Measurements from ENCODE around the gene EMC7.
"Not testable (repeated sequence)": the region's sequence is repeated elsewhere in the genome, so short reads cannot be mapped to it uniquely, and the experiment has no call there.

The EMC7 gene

DNA sequence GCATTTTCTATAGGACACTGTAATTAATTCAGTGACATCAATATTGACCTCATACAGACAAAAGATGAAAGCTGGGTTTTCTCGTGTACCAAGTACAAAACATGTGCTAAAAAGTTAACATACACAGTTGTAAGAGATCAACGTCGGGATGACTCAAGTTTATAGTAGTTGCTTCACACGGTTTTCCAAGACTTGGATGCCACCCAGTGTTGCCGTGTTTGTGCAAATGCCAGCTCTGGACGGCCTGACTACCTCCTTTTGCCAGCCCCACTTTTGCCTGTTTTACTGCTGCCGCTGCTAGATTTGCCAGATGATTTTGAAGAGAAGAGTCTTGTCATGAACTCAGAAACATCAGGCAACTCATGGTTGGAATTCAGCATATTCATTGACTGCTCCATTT is 17.6 kb downstream of the EMC7 start:
- peak; percentile 14 for DNase-seq (ENCODE audit: low read depth)

DNA sequence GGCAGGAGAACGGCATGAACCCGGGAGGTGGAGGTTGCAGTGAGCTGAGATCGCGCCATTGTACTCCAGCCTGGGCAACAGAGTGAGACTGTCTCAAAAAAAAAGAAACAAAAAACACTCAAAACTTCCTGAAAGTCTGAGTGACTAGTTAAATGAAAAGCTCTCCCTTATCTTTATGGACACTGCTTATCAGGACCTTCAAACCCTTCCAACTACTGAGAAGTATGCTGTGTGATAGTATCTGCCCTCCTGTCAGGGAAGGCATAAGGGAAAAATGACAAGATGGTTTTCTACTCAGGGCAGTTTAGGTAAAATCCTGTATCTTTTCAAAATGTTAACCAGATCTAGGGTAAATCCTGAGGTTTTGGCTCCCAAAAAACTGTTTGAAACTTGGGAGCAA is 21.8 kb downstream of the EMC7 start:
- no peak for DNase-seq (ENCODE audit: low read depth)

DNA sequence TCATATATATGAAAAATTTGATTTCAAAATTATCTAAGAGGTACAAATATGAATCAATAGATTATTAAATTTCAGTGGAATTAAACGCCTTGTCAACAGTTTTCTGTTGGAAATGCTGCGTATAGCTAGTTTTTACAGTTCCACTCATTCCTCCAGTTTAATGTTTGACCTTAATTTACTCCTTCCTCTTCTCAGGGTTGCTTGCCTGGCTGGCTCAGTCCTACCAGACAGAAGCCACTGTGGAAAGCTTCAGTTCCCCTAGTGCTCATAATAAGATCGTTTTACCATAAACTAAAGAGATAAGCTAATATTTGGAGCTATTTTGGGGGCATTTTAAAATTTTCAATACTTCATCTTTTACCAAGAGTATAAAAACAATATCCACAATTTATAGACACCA is 22.8 kb downstream of the EMC7 start:
- no peak for DNase-seq (ENCODE audit: low read depth)

DNA sequence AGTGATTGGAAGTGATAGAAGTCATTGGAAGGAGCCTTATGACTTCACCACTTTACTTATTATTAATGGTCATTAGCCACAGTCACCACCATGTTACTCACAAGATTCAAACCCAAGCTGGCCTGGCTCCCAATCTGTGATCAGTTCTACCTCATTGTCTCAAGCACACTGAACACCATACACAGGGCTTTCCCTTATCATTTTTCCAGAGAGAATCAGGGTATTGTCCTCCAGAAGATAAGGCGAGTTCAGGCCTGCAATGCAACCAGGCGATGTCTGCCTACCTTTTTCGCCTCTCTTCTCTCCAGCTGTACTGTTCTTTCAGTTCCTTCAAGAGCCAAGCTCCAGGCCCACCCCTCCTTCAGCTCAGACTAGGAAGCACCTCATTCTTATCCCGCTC is 24.9 kb downstream of the EMC7 start:
- no peak for DNase-seq (ENCODE audit: low read depth)

DNA sequence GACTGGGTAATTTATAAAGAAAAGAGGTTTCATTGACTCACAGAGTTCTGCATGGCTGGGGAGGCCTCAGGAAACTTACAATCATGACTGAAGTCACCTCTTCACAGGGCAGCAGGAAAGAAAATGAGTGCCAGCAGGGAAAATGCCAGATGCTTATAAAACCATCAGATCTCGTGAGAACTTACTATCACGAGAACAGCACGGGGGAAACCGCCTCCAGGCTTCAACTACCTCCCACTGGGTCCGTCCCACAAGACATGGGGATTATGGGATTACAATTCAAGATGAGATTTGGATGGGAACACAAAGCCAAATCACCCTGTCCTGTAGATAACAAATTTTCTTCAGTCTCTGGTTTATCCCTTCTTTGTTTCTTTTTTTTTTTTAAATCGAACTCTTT is 31.7 kb downstream of the EMC7 start:
- DNase-seq (ENCODE audit: low read depth): no peak

DNA sequence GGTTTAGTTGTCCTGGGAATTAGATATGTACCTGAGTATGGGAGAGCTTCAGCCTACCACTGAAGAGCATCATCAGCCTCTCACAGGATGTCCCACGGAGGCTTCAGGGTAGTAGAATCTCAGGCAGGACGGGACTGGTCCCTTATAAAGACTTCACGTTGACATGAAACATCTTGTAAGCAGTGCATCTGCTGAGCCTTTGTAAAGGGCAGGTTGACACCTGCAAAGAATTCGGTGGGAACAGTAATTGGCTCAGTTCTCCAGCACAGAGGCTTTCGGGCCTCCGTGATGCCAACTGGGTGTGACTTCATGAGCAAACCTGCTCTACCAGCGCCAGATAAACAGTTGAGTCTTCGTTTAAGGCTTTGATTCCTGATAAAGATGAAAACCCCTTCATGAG is 35.7 kb downstream of the EMC7 start:
- no peak for DNase-seq (ENCODE audit: low read depth)

DNA sequence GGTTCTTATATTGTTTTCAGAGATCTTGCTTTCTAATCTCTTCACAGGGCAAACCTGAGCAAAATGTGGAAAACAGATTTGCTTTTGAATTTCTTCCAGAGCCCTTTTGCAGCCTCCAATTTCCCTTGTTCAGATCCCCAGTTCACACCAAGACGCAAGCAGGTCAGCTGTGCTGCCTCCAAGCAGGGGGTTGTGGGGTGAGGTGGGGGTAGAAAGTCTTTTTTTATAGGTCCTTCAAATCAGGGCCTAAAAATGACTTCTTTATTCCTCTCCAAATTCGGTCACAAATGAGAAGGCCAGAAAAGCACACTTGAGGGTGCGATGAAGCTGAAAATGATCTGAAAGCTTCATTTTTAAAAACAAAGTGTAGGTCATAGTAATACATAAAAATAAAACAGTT is 36.4 kb downstream of the EMC7 start:
- DNase-seq (ENCODE audit: low read depth): no peak

DNA sequence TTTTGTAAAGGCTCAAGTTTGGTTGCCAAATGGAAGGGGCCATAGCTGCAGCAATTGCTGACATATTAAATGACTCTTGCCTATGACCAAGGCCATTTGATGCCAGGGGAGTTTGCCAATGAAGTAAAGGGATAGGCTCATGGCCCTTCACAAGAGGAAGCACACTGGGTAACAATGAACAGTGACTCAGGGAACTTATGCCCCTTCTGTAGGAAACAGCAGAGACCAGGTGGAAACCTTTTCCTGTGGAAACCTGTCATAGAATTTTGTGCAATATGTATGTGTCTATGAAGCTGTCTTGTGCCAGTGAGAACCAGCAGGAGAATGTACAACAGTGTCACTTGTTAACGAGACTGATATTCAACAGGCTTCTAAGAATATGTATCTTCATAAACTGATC is 37.2 kb downstream of the EMC7 start:
- DNase-seq (ENCODE audit: low read depth): no peak

DNA sequence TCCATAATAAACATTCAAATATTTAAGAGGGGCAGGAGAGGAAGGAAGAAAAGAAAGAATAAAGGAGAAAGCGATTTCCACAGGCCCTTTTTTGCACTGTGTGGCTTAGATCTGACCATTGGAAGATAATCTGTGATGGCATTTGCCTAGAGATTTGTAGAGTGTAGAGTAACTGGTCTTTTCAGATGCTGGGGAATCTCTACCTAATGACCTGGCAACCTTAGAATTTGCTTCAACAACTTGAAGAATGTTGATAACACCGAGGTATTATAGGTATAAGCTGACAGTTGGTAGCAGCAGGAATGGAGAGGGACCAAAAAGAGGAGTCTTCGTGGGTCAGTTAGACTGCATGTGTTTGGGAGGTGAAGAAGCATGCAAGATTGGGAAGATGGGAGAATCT is 41.7 kb downstream of the EMC7 start:
- DNase-seq (ENCODE audit: low read depth): no peak

DNA sequence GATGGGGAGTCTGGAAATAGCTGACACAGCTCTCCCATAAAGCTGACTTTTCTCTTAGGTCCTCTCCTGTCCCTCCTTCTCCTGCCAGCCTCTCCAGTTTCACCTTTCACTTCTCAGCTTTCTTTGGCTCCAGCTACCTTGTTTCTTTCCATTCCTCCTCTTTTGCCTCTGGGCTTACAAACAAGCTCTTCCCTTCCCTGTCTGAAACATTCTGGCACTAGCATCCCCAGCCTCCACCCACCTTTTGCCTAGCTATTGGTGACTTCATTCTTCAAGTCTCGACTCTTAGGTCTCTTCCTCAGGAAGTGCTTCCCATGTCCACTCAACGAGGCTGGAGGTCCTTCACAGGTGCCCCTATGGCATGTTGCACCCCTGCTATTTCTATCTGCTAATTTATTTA is 42.2 kb downstream of the EMC7 start:
- DNase-seq (ENCODE audit: low read depth): no peak

DNA sequence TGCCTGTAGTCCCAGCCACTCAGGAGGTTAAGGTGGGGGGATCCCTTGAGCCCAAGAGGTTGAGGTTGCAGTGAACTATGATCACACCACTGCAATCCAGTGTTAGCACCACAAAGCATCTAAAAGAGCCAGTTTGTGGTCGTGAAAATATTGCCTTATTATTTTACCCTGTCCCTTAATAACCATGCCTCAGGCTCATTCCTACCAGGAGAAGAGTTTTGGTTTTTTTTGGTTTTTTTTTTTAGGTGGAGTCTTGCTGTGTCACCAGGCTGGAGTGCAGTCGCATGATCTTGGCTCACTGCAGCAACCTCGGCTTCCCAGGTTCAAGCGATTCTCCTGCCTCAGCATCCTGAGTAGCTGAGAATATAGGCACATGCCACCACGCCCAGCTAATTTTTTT is 44.8 kb downstream of the EMC7 start:
- DNase-seq (ENCODE audit: low read depth): no peak

DNA sequence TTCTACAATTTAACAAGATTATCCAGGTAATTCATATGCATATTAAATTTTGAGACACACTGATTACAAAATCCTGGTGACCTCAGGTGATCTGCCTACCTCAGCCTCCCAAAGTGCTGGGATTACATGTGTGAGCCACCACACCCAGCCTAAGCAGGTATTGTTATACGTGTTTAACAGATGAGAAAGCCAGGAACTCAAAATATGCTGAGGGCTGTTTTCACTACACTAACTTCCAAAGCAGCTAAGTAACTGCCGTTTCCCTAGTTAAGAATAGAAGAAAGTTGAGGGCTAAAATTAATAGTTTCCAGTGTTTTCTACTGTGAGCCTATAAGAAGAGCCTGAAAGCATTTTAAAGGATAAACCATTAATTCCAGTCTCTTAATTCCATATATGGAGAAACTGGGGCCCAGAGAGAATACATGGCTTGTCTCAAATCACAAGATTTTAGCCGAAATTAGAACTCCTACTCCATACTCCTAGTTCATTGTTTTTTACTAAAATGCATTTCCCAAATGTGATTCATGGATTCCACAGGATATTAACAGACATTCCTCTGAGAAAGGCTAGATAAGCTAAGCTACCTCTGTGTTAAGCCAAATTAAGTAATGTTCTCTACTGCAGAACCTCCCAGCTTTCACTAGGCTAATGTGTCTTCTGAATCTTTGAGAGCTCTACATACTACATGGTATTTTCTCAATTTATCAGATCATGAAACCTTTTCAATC is 45.6 kb downstream of the EMC7 start:
- no peak for DNase-seq (ENCODE audit: low read depth)

DNA sequence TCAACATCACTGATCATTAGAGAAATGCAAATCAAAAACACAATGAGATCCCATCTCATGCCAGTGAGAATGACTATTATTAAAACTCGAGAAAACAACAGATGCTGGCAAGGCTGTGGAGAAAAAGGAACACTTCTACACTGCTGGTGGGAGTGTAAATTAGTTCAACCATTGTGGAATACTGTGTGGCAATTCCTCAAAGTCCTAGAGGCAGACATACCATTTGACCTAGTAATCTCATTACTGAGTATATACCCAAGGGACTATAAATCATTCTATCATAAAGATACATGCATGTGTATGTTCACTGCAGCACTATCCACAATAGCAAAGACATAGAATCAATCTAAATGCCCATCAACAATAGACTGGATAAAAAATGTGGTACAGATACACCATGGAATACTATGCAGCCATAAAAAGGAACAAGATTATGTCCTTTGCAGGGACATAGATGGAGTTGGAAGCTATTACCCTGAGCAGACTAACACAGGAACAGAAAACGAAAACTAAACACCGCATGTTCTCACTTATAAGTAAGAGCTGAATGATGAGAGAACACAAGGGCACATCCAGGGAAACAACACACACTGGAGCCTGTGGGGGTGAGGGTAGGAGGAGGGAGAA is 47.5 kb downstream of the EMC7 start:
- DNase-seq (ENCODE audit: low read depth): no peak

DNA sequence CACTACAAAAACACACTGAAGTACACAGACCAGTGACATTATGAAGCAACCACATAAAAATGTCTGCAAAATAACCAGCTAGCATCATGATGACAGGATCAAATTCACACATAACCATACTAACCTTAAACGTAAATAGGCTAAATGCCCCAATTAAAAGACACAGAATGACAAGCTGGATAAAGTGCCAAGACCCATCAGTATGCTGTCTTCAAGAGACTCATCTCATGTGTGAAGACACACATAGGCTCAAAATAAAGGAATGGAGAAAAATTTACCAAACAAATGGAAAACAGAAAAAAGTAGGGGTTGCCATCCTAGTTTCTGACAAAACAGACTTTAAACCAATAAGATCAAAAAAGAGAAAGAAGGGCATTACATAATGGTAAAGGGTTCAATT is 51.3 kb downstream of the EMC7 start:
- DNase-seq (ENCODE audit: low read depth): not testable (repeated sequence)

DNA sequence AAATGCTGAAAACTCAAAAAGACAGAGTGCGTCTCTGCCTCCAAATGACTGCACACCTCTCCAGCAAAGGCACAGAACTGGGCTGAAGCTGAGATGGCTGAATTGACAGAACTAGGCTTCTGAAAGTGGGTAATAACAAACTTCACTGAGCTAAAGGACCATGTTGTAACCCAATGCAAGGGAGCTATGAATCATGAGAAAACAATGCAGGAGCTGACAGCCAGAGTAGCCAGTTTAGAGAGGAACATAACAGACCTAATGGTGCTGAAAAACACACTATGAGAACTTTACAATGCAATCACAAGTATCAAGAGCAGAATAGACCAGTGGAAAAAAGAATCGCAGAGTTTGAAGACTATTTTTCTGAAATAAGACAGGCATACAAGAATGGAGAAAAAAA is 52.5 kb downstream of the EMC7 start:
- DNase-seq (ENCODE audit: low read depth): peak; percentile 56

DNA sequence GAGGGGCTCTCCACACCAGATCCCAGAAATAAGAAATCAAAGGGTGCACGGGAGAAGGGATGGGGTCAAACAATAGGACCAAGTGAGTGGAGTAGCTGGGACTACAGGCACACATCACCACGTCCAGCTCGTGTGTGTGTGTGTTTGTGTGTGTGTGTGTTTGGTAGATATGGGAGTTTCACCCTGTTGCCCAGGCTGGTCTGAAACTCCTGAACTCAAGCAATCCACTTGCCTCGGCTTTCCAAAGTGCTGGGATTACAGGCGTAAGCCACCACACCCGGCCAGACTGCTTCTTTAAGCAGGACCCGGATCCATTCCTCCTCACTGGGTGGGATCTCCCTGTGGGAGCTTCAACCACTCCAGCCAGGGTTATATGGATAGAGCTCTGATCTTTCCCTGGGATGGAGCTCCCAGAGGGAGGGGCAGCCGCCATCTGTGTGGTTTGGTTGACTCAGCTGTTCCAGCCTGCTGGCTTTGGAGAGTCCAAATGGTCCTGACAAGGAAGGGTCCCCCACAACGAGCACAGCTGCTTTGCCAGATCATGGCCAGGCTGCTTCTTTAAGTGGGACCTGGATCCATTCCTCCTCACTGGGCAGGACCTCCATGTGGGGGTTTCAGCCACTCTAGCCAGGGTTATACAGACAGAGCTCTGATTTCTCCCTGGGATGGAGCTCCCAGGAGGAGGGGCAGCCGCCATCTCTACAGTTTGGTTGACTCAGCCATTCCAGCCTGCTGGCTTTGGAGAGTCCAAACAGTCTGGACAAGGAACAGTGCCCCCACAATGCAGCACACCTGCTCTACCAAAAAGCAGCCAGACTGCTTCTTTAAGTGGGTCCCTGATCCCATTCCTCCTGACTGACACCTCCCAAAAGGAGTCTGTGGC is 53.5 kb downstream of the EMC7 start:
- DNase-seq (ENCODE audit: low read depth): no peak

DNA sequence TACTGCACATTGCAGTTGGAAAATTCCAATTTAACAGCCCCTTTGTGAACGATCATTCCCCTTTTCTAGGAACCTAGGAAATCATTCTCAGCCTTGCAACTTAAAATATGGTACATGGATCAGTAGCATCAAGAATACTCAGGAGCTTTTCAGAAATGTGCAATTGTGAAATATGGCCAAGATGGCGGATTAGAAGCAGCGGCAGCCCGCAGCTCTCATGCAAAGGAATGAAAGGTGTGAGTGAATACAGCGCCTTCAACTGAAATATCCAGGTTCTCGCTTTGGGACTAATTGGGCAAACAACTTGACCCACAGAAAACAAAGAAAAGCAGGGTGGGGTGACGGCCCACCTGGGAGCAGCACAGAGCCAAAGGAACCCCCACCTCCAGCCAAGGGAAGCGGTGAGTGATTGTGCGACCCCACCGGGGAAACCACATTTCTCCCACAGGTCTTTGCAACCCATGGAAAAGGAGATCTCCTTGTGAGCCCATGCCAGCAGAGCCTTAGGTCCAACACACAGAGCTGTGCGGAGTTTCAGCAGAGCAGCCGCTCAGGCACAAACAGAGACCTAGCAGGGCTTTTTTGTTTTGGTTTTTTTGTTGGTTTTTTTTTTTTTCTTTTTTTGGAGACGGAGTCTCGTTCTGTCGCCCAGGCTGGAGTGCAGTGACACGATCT is 55.1 kb downstream of the EMC7 start:
- DNase-seq (ENCODE audit: low read depth): no peak

DNA sequence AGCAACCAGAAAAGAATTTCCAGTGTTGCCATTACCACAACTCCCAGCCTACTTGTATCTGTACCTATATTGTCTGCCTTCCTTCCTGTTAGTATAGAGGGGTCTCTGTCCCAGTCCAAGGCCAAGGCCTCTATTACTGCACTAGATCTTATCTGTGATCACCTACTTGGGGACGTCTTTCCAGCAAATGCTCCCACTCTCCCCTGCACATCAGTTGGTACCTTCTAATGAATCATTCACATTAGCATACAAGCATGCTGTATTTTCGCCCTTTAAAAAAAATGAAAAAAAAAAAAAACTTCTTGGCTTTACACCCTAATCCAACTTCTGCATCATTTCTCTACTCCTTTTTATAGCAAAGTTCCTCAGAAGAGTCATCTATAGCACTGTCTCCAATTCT is 57.8 kb downstream of the EMC7 start:
- no peak for DNase-seq (ENCODE audit: low read depth)

DNA sequence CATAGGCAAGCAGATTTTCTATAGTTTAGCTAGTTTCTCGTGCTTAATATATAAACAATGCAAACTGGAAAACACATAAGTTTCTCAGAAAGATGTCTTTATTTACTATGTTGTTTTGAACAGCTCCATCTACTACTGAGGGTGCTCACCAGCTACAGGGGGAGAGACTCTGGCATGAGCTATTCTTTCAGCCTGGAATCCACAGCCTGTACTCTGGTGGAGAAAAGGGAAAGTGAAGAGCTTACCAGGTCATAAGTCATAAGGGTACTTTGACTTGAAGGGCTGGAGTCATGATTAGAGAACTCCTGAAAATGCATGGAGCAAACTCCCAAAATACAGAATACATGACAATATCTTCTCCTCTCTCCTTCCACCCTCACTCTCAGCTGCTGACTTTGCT is 58.3 kb downstream of the EMC7 start:
- no peak for DNase-seq (ENCODE audit: low read depth)

DNA sequence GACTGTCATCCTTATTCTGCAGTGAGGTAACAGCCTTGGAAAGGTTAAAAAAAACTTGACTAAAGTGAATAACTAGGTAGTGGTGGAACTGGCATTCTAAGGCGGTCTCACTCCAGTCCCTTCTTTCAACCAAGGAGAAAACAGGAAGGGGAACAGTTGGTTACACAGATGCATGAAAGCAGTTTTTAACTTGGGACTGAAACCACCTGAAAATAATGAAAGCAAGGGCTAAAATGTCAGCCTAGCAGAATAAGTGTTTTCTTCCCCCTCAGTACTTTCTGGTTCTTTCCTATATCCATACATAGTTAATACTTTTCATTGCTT is 61.9 kb downstream of the EMC7 start:
- no peak for DNase-seq (ENCODE audit: low read depth)

DNA sequence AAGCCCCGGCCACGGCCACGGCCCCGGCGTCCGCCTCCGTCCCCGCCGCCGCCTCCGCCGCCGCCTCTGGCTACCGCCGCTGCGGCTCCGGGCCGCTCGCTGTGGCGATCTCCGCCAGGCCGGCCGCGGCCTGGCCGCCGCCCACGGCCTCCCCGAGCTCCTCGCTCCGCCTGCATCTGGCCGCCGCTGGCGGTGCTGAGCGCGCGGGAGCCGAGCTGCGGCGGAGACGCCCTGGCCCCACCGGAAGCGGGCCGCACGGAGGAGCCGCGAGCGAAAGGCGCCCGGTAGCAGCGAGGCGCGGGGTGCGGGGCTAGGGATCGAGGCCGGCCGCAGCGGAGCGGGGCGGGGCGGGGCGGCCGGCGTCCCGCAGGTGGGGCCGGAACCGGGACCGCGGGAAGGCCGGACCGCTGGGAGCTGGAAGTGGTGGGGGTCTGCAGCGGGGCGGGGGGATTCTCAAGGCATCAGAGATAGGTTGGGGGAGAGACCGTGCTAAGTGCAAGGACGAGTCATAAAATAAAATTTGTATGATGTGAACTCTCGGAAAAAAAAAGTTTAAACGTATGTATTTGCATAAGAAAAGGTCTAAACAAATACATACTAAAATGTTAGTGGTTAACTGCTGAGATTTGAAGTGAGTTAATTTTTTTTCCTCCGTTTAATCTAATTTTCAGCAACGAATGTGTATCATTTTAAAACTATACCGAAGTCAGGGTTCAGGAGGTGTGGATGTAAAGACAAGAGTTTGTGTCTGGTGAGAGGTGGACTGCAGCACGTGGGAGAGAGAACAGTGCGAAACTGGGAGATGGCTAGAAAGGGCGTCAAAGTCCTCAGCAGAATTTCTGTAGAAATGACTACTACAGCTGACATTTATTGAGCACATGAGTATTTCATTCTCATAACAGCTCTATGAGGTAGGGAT is 62.5 kb downstream of the EMC7 start, which contains the start of gene AVEN:
Gene AVEN, minus strand, starts transcription at position 334 of the 919 bp plus-strand sequence. Its CDS starts 158 bp downstream, at position 176.
- no peak for DNase-seq (ENCODE audit: low read depth)

All from fibroblast of the conjunctiva (primary cell).